Astrocyte (in vitro differentiated cells and primary cell): ENCODE results near the gene TLR9. TPM values are rescaled to one million over a fixed set of nuclear protein-coding genes. Genes with fewer than 3 reads are reported as not detected.

Experiments used
- DNase-seq: peaks from one replicate; pipeline ENCODE4 v3.0.0-alpha.2; 2010; ENCODE audit warnings: low read depth
- FAIRE-seq: peaks from 2 replicates; lab custom pipeline; 2011; peaks lifted over from hg19 to GRCh38; lab: Jason Lieb, UNC
- H2AFZ ChIP-seq: 2 replicates; pipeline ENCODE4 v1.6.0; 2012; ENCODE audit warnings: low read depth, low read length, inconsistent platforms
- H3K27ac ChIP-seq: 2 replicates; pipeline ENCODE4 v1.5.1; 2011; ENCODE audit warnings: low read depth, low read length, inconsistent platforms
- H3K27me3 ChIP-seq: 2 replicates; pipeline ENCODE4 v1.6.0; 2011; ENCODE audit warnings: low read length, inconsistent platforms; ENCODE audit not compliant: insufficient read depth
- H3K36me3 ChIP-seq: 2 replicates; pipeline ENCODE4 v1.5.1; 2011; ENCODE audit warnings: low read length, inconsistent platforms; ENCODE audit not compliant: insufficient read depth
- H3K4me1 ChIP-seq: 2 replicates; pipeline ENCODE4 v1.5.1; 2011; ENCODE audit warnings: low read length, inconsistent platforms; ENCODE audit not compliant: insufficient read depth
- H3K4me2 ChIP-seq: 2 replicates; pipeline ENCODE4 v1.6.0; 2012; ENCODE audit warnings: low read length, inconsistent platforms
- H3K4me3 ChIP-seq: 2 replicates; pipeline ENCODE4 v1.5.1; 2011; ENCODE audit warnings: low read depth, mild to moderate bottlenecking, low read length, inconsistent platforms; ENCODE audit not compliant: insufficient read depth
- H3K79me2 ChIP-seq: 2 replicates; pipeline ENCODE4 v1.6.0; 2012; ENCODE audit warnings: mild to moderate bottlenecking, low read length, inconsistent platforms; ENCODE audit not compliant: insufficient read depth
- H3K9ac ChIP-seq: 2 replicates; pipeline ENCODE4 v1.6.0; 2012; ENCODE audit warnings: mild to moderate bottlenecking, low read length, inconsistent platforms
- H3K9me3 ChIP-seq: 2 replicates; pipeline ENCODE4 v1.5.1; 2012; ENCODE audit warnings: low read depth, mild to moderate bottlenecking, low read length, inconsistent platforms; ENCODE audit not compliant: insufficient read depth
- H4K20me1 ChIP-seq: 2 replicates; pipeline ENCODE4 v1.6.0; 2012; ENCODE audit warnings: low read length, inconsistent platforms; ENCODE audit not compliant: insufficient read depth
- H3K27ac Mint-ChIP-seq: one replicate; pipeline ENCODE4 v1.8.0; 2021; ENCODE audit warnings: mild to moderate bottlenecking, mixed read lengths; ENCODE audit not compliant: unreplicated experiment
- H3K27me3 Mint-ChIP-seq: one replicate; pipeline ENCODE4 v1.8.0; 2021; ENCODE audit warnings: low read depth, mixed read lengths; ENCODE audit not compliant: unreplicated experiment
- H3K36me3 Mint-ChIP-seq: one replicate; pipeline ENCODE4 v1.8.0; 2021; ENCODE audit warnings: low read depth, mixed read lengths; ENCODE audit not compliant: unreplicated experiment
- H3K4me1 Mint-ChIP-seq: one replicate; pipeline ENCODE4 v1.8.0; 2021; ENCODE audit warnings: low read depth, mixed read lengths; ENCODE audit not compliant: unreplicated experiment
- H3K4me3 Mint-ChIP-seq: one replicate; pipeline ENCODE4 v1.8.0; 2021; ENCODE audit warnings: mild to moderate bottlenecking, moderate library complexity, mixed read lengths; ENCODE audit not compliant: unreplicated experiment
- H3K9me3 Mint-ChIP-seq: one replicate; pipeline ENCODE4 v1.8.0; 2021; ENCODE audit warnings: mild to moderate bottlenecking, mixed read lengths; ENCODE audit not compliant: unreplicated experiment
- CTCF ChIP-seq: IDR thresholded peaks from 2 replicates; pipeline ENCODE4 v1.5.1; 2011; ENCODE audit warnings: low read depth, mild to moderate bottlenecking, inconsistent platforms, low read length, moderate library complexity; ENCODE audit not compliant: insufficient read depth
- EZH2 ChIP-seq: IDR thresholded peaks from 2 replicates; pipeline ENCODE4 v1.6.1; 2012; ENCODE audit warnings: mild to moderate bottlenecking, low read length, inconsistent platforms; ENCODE audit not compliant: insufficient read depth
- total RNA-seq: library from RNA; stranded (reverse); gene quantifications from 2 replicates; pipeline ENCODE4 v1.2.1, GENCODE V29; 2021

The TLR9 gene
- total RNA-seq, 1 donor from 2014 or later, result 0.25 TPM

- Histone ChIP-seq H3K4me2 (no peak overlapping the region), H3K27ac (no peak overlapping the region), H3K4me1 (peaks cover 16% of the 10 kb centered on the region), H3K27me3 (no peaks in the 10 kb centered on the region), H3K79me2 (peaks cover 5% of the 10 kb centered on the region), H3K4me3 (no peak overlapping the region), H3K36me3 (peaks cover 29% of the 10 kb centered on the region), H3K9ac (no peak overlapping the region), H2AFZ (no peak overlapping the region), H4K20me1 (peaks cover 58% of the 10 kb centered on the region), H3K9me3 (no peaks in the 10 kb centered on the region)
- H3K27ac Mint-ChIP-seq, result no peak overlapping the region
- DNase-seq (no peak), FAIRE-seq (no peak)
- H3K36me3 Mint-ChIP-seq, result peaks cover 23% of the 10 kb centered on the region
- no peaks in the 10 kb centered on the region for H3K27me3 Mint-ChIP-seq
- TF ChIP-seq EZH2 (no peak), CTCF (no peak)
- H3K4me1 Mint-ChIP-seq, result peaks cover 11% of the 10 kb centered on the region
- no peak overlapping the region for H3K4me3 Mint-ChIP-seq
- H3K9me3 Mint-ChIP-seq, result no peaks in the 10 kb centered on the region
These were observed 23.5 kb upstream of the TLR9 start for GRCh38 chr3:52248816-52249547.

GRCh38 chr3:52248165-52248541 is 22.7 kb upstream of the TLR9 start:
- Histone ChIP-seq H3K9me3 (no peaks in the 10 kb centered on the region), H3K4me1 (peaks cover 20% of the 10 kb centered on the region), H3K9ac (no peak overlapping the region), H3K36me3 (peaks cover 25% of the 10 kb centered on the region), H3K27me3 (no peaks in the 10 kb centered on the region), H3K4me2 (no peak overlapping the region), H4K20me1 (peaks cover 50% of the 10 kb centered on the region), H3K27ac (no peak overlapping the region), H2AFZ (no peak overlapping the region), H3K79me2 (peaks cover 5% of the 10 kb centered on the region), H3K4me3 (no peak overlapping the region)
- no peaks in the 10 kb centered on the region for H3K27me3 Mint-ChIP-seq
- H3K4me1 Mint-ChIP-seq, result peaks cover 8% of the 10 kb centered on the region
- no peak for FAIRE-seq
- H3K27ac Mint-ChIP-seq, result no peak overlapping the region
- no peak overlapping the region for H3K4me3 Mint-ChIP-seq
- no peak for DNase-seq
- peaks cover 24% of the 10 kb centered on the region for H3K36me3 Mint-ChIP-seq
- no peak for TF ChIP-seq EZH2
- TF ChIP-seq CTCF, result no peak
- H3K9me3 Mint-ChIP-seq, result peaks cover 3% of the 10 kb centered on the region
